ENCODE measurements around the gene ADCY1.

ADCY1 gene

GRCh38 chr7:45578467-45578866, 4.3 kb downstream of the ADCY1 start:
- no peak for FAIRE-seq

GRCh38 chr7:45579391-45579801, 5.2 kb downstream of the ADCY1 start:
- no peak for FAIRE-seq

- no peak for FAIRE-seq
Observed at GRCh38 chr7:45580053-45580872, 6.1 kb downstream of the ADCY1 start.

- no peak for FAIRE-seq
Observed at GRCh38 chr7:45581271-45581780, 7.2 kb downstream of the ADCY1 start.

GRCh38 chr7:45582136-45582749, 8.1 kb downstream of the ADCY1 start:
- no peak for FAIRE-seq

GRCh38 chr7:45582868-45583277, 8.7 kb downstream of the ADCY1 start:
- no peak for FAIRE-seq

GRCh38 chr7:45583296-45583695, 9.1 kb downstream of the ADCY1 start:
- no peak for FAIRE-seq

GRCh38 chr7:45584261-45585210, 10.4 kb downstream of the ADCY1 start:
- FAIRE-seq = no peak

GRCh38 chr7:45585628-45586027, 11.5 kb downstream of the ADCY1 start:
- FAIRE-seq = no peak

GRCh38 chr7:45586542-45587520, 12.7 kb downstream of the ADCY1 start:
- FAIRE-seq = no peak

- no peak for FAIRE-seq
Observed at GRCh38 chr7:45588466-45588865, 14.3 kb downstream of the ADCY1 start.

GRCh38 chr7:45589061-45589460, 14.9 kb downstream of the ADCY1 start:
- no peak for FAIRE-seq

GRCh38 chr7:45589915-45590678, 15.9 kb downstream of the ADCY1 start:
- no peak for FAIRE-seq

GRCh38 chr7:45590679-45591057, 16.5 kb downstream of the ADCY1 start:
- FAIRE-seq = no peak

GRCh38 chr7:45591101-45591906, 17.1 kb downstream of the ADCY1 start:
- no peak for FAIRE-seq

GRCh38 chr7:45592230-45592991, 18.2 kb downstream of the ADCY1 start:
- no peak for FAIRE-seq

- no peak for FAIRE-seq
Observed at GRCh38 chr7:45593121-45593541, 19.0 kb downstream of the ADCY1 start.

- FAIRE-seq = no peak
Observed at GRCh38 chr7:45593877-45594276, 19.7 kb downstream of the ADCY1 start.

Measured in G401.6 (cell line).